A172 (cell line): ENCODE results near the gene ZSWIM1. TPM values are rescaled to one million over a fixed set of nuclear protein-coding genes. Genes with fewer than 3 reads are reported as not detected.
"Not testable (repeated sequence)": the region's sequence is repeated elsewhere in the genome, so short reads cannot be mapped to it uniquely, and the experiment has no call there.

Experiments
- DNase-seq: peaks from one replicate; pipeline ENCODE4 v3.0.0-alpha.2; 2015; ENCODE audit warnings: low spot score
- total RNA-seq: library from RNA; depleted of rRNA; stranded (reverse); fragments of >200 nt; shearing (Covaris generic); gene quantifications from 2 replicates; pipeline ENCODE4 v1.2.3, GENCODE V29; 2014

Gene ZSWIM1
- total RNA-seq, 1 experiment from 2014 or later, result 10.0 TPM

GRCh38 chr20:45857114-45857881, 23.7 kb upstream of the ZSWIM1 start, which contains the start of the genes ACOT8 and ZSWIM3:
TSS of gene ACOT8 (minus strand) at chr20:45857392. CDS start at chr20:45857315, 77 bp downstream.
TSS of gene ZSWIM3 (plus strand) at chr20:45857614. CDS start at chr20:45857826, 212 bp downstream.
- DNase-seq, result peak; percentile 100

- no peak for DNase-seq
Observed at GRCh38 chr20:45857882-45858216, 23.2 kb upstream of the ZSWIM1 start.

- DNase-seq, result no peak
Observed at GRCh38 chr20:45859916-45860315, 21.1 kb upstream of the ZSWIM1 start.

GRCh38 chr20:45860560-45861220, 20.3 kb upstream of the ZSWIM1 start:
- DNase-seq, result peak; percentile 31

- DNase-seq, result no peak
Observed at GRCh38 chr20:45861221-45862075, 19.6 kb upstream of the ZSWIM1 start.

GRCh38 chr20:45863543-45864470, 17.2 kb upstream of the ZSWIM1 start:
- DNase-seq, result no peak

GRCh38 chr20:45866454-45866853, 14.6 kb upstream of the ZSWIM1 start:
- DNase-seq, result no peak

GRCh38 chr20:45867136-45867818, 13.8 kb upstream of the ZSWIM1 start:
- no peak for DNase-seq

GRCh38 chr20:45867819-45868176, 13.2 kb upstream of the ZSWIM1 start:
- peak; percentile 69 for DNase-seq

- no peak for DNase-seq
Observed at GRCh38 chr20:45872626-45873025, 8.4 kb upstream of the ZSWIM1 start.

GRCh38 chr20:45873409-45874103, 7.5 kb upstream of the ZSWIM1 start:
- DNase-seq, result no peak

- DNase-seq, result not testable (repeated sequence)
Observed at GRCh38 chr20:45874104-45874481, 6.9 kb upstream of the ZSWIM1 start.

GRCh38 chr20:45874576-45874975, 6.5 kb upstream of the ZSWIM1 start:
- DNase-seq, result no peak

- no peak for DNase-seq
Observed at GRCh38 chr20:45878076-45878761, 2.8 kb upstream of the ZSWIM1 start.

GRCh38 chr20:45882469-45883099, 1.6 kb downstream of the ZSWIM1 start:
- no peak for DNase-seq

- no peak for DNase-seq
Observed at GRCh38 chr20:45883100-45883469, 2.1 kb downstream of the ZSWIM1 start.

GRCh38 chr20:45886590-45887345, 5.7 kb downstream of the ZSWIM1 start:
- no peak for DNase-seq

- DNase-seq, result no peak
Observed at GRCh38 chr20:45887346-45887715, 6.3 kb downstream of the ZSWIM1 start, which contains the start of gene SPATA25. TSS of gene SPATA25 (minus strand) at chr20:45887622. CDS start at chr20:45887590, 32 bp downstream.
